Activated T-cell treated with anti-CD3 and anti-CD28 coated beads, Interleukin-2, amount 50 U/mL, for 24 hours (primary cell): ENCODE data around the gene GPX4.
A peak's percentile ranks its signal among the peaks of the same experiment; 100 is the strongest.

Experiments
- DNase-seq: peaks from one replicate; pipeline ENCODE4 v3.0.0-alpha.2; 2020
- H3K27ac Mint-ChIP-seq: 2 replicates; pipeline ENCODE4 v1.8.0; 2020; ENCODE audit warnings: mild to moderate bottlenecking, mixed read lengths
- H3K27me3 Mint-ChIP-seq: 2 replicates; pipeline ENCODE4 v1.8.0; 2020; ENCODE audit warnings: mixed read lengths
- H3K36me3 Mint-ChIP-seq: 2 replicates; pipeline ENCODE4 v1.8.0; 2020; ENCODE audit warnings: low read depth, mixed read lengths
- H3K4me1 Mint-ChIP-seq: 2 replicates; pipeline ENCODE4 v1.8.0; 2020; ENCODE audit warnings: low read depth, mixed read lengths
- H3K4me3 Mint-ChIP-seq: 2 replicates; pipeline ENCODE4 v1.8.0; 2020; ENCODE audit warnings: mild to moderate bottlenecking, moderate library complexity, mixed read lengths
- H3K9me3 Mint-ChIP-seq: 2 replicates; pipeline ENCODE4 v1.8.0; 2020; ENCODE audit warnings: mixed read lengths

The GPX4 gene

GRCh38 chr19:1073956-1074517 lies 29.8 kb upstream of the GPX4 start:
- peaks cover 78% of the 10 kb centered on the region for H3K36me3 Mint-ChIP-seq
- peak; percentile 52 for DNase-seq

GRCh38 chr19:1074544-1075283 lies 29.1 kb upstream of the GPX4 start:
- peaks cover 76% of the 10 kb centered on the region for H3K36me3 Mint-ChIP-seq

More at GRCh38 chr19:1073956-1074517, 29.8 kb upstream of the GPX4 start:
- Mint-ChIP-seq H3K4me3 (peak overlapping the region; percentile 62), H3K27me3 (no peaks in the 10 kb centered on the region), H3K9me3 (no peaks in the 10 kb centered on the region), H3K27ac (peak overlapping the region; percentile 79), H3K4me1 (peaks cover 69% of the 10 kb centered on the region)

GRCh38 chr19:1076046-1076386 lies 27.8 kb upstream of the GPX4 start:
- Mint-ChIP-seq H3K9me3 (no peaks in the 10 kb centered on the region), H3K4me1 (peaks cover 70% of the 10 kb centered on the region)

More at GRCh38 chr19:1074544-1075283, 29.1 kb upstream of the GPX4 start:
- H3K27me3 Mint-ChIP-seq: no peaks in the 10 kb centered on the region
- DNase-seq: peak; percentile 86
- peaks cover 65% of the 10 kb centered on the region for H3K4me1 Mint-ChIP-seq
- H3K4me3 Mint-ChIP-seq: peak overlapping the region; percentile 28
- H3K27ac Mint-ChIP-seq: peak overlapping the region; percentile 92
- no peaks in the 10 kb centered on the region for H3K9me3 Mint-ChIP-seq

GRCh38 chr19:1076951-1077350 lies 26.8 kb upstream of the GPX4 start:
- Mint-ChIP-seq H3K9me3 (no peaks in the 10 kb centered on the region), H3K4me1 (peaks cover 73% of the 10 kb centered on the region), H3K36me3 (peaks cover 85% of the 10 kb centered on the region), H3K4me3 (peak overlapping the region; percentile 71), H3K27ac (peak overlapping the region; percentile 92), H3K27me3 (no peaks in the 10 kb centered on the region)
- DNase-seq: peak; percentile 89

More at GRCh38 chr19:1076046-1076386, 27.8 kb upstream of the GPX4 start:
- H3K36me3 Mint-ChIP-seq: peaks cover 81% of the 10 kb centered on the region
- no peak for DNase-seq
- H3K4me3 Mint-ChIP-seq: peak overlapping the region; percentile 28
- H3K27me3 Mint-ChIP-seq: no peaks in the 10 kb centered on the region
- peak overlapping the region; percentile 92 for H3K27ac Mint-ChIP-seq

DNA sequence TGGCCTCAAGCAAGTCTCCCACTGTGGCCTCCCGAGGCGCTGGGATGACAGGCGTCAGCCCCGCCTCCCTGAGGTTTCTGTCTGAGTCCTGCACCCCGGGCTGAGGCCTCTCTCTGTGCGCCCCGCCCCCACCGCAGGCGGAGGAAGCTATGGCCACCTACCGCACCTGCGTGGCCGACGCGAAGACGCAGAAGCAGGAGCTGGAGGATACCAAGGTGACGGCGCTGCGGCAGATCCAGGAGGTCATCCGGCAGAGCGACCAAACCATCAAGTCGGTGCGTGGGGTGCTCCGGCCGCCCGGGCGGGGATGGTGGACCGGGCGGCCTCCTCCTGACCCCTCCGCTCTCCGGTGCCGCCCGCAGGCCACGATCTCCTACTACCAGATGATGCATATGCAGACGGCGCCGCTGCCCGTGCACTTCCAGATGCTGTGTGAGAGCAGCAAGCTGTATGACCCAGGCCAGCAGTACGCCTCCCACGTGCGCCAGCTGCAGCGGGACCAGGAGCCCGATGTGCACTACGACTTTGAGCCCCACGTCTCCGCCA lies 24.2 kb upstream of the GPX4 start:
- no peaks in the 10 kb centered on the region for H3K27me3 Mint-ChIP-seq
- no peak overlapping the region for H3K4me3 Mint-ChIP-seq
- H3K27ac Mint-ChIP-seq: peak overlapping the region; percentile 79
- no peaks in the 10 kb centered on the region for H3K9me3 Mint-ChIP-seq
- H3K4me1 Mint-ChIP-seq: peaks cover 66% of the 10 kb centered on the region
- peaks cover 87% of the 10 kb centered on the region for H3K36me3 Mint-ChIP-seq
- peak; percentile 82 for DNase-seq

GRCh38 chr19:1080360-1081161 lies 23.2 kb upstream of the GPX4 start:
- Mint-ChIP-seq H3K36me3 (peaks cover 91% of the 10 kb centered on the region), H3K9me3 (no peaks in the 10 kb centered on the region), H3K27me3 (no peaks in the 10 kb centered on the region), H3K4me1 (peaks cover 69% of the 10 kb centered on the region), H3K4me3 (peak overlapping the region; percentile 4), H3K27ac (peak overlapping the region; percentile 55)
- no peak for DNase-seq

- Mint-ChIP-seq H3K9me3 (no peaks in the 10 kb centered on the region), H3K4me3 (no peak overlapping the region), H3K27me3 (no peaks in the 10 kb centered on the region), H3K36me3 (peaks cover 92% of the 10 kb centered on the region), H3K27ac (peak overlapping the region; percentile 87), H3K4me1 (peaks cover 68% of the 10 kb centered on the region)
- DNase-seq: no peak
Observed at GRCh38 chr19:1081301-1082164, 22.3 kb upstream of the GPX4 start.

DNA sequence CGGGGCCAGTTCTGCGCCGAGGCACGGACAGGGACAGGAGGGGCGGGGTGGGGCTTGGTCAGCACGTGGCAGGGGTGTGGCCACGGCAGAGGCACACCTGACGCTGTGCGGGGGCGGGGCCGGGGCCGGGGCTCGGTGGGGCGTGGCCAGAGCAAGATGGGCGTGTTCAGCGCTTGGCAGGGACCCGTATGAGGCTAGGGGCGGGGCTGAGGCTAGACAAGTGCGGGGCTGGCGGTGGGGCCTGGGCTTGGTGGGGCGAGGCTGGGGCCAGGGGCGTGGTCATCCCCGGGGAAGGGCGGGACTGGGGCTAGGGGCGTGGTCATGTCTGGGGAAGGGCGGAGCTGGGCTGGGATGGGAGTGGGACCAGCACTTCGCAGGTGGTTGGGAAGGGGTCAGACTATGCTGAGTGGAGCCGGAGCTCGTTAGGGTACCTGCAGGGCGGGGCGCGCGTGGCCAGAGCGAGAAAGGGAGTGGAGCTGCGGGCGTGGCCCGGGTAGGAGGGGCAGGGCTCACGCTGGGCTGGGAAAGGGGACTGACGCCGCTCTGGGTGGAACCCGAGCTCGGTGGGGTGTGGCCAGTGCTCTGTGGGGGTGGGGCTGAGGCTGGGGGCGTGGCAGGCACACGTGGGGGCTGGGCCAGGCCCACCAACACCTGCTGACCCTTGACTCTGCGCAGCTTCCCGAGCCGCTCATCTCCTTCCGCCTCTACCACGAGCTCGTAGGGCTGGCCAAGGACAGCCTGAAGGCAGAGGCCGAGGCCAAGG lies 21.4 kb upstream of the GPX4 start:
- no peaks in the 10 kb centered on the region for H3K27me3 Mint-ChIP-seq
- H3K9me3 Mint-ChIP-seq: no peaks in the 10 kb centered on the region
- peak; percentile 77 for DNase-seq
- peaks cover 90% of the 10 kb centered on the region for H3K36me3 Mint-ChIP-seq
- peak overlapping the region; percentile 87 for H3K27ac Mint-ChIP-seq
- H3K4me1 Mint-ChIP-seq: peaks cover 63% of the 10 kb centered on the region
- no peak overlapping the region for H3K4me3 Mint-ChIP-seq

- Mint-ChIP-seq H3K4me1 (peaks cover 65% of the 10 kb centered on the region), H3K4me3 (no peak overlapping the region), H3K27ac (peak overlapping the region; percentile 33), H3K9me3 (no peaks in the 10 kb centered on the region), H3K27me3 (no peaks in the 10 kb centered on the region), H3K36me3 (peaks cover 91% of the 10 kb centered on the region)
- DNase-seq: no peak
Observed at GRCh38 chr19:1082928-1083816, 20.6 kb upstream of the GPX4 start.

DNA sequence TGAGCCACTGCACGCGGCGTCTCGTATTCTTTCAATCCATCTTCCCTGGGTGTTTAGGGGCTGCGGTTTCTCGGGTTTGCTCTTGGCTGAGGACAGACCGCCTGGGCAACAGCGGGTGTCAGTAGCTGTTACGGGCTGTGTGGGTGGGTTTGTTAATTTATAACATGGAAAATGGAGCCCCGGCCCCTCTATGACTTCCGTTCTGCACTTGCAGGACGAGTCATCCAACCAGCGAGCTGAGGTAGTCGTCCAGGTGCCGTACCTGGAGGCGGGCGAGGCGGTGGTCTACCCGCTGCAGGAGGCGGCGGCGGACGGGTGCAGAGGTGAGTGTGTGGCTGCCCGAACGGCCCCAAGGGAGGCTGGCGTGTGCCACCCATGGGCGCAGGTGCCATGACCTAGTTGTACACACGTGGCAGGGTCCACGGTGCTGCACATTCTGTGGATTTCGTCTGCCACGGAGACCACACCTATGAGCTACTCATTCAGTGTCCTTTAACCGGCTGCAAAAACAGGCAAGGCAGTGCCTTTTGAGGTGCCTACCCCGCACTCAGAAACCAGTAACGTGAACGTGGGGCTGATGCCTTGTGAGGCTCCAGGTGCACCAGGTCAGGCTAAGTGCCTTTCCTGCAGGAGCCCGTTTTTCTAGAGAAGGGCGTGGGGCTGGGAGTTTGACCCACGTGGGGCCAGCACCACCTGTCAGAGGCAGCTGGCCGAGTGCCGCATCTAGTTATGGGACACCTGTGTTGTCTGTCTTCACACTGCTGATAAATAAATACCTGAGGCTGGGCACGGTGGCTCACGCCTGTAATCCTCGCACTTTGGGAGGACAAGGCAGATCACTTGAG lies 19.5 kb upstream of the GPX4 start:
- DNase-seq: peak; percentile 55
- H3K4me1 Mint-ChIP-seq: peaks cover 73% of the 10 kb centered on the region
- H3K36me3 Mint-ChIP-seq: peaks cover 93% of the 10 kb centered on the region
- H3K27ac Mint-ChIP-seq: peak overlapping the region; percentile 44
- no peak overlapping the region for H3K4me3 Mint-ChIP-seq
- no peaks in the 10 kb centered on the region for H3K27me3 Mint-ChIP-seq
- H3K9me3 Mint-ChIP-seq: no peaks in the 10 kb centered on the region

GRCh38 chr19:1085053-1085658 lies 18.6 kb upstream of the GPX4 start:
- Mint-ChIP-seq H3K36me3 (peaks cover 91% of the 10 kb centered on the region), H3K4me3 (no peak overlapping the region), H3K9me3 (no peaks in the 10 kb centered on the region), H3K27me3 (no peaks in the 10 kb centered on the region), H3K4me1 (peaks cover 69% of the 10 kb centered on the region), H3K27ac (peak overlapping the region; percentile 44)
- no peak for DNase-seq
